H1 (cell line): Measurements from ENCODE around the gene APBA2. TPM values are rescaled to one million over a fixed set of nuclear protein-coding genes. Genes with fewer than 3 reads are reported as not detected.
"Not testable (repeated sequence)": the region's sequence is repeated elsewhere in the genome, so short reads cannot be mapped to it uniquely, and the experiment has no call there.

Experiments used
- CTCF ChIA-PET: fragments of 300-600 bp; sonication (Branson Sonifier 250); formaldehyde crosslinking; loops from one replicate; lab custom pipeline; 2021; ENCODE audit not compliant: partially characterized antibody; lab: Charles Lee
- POLR2A ChIA-PET: fragments of 300-600 bp; sonication (Branson Sonifier 250); formaldehyde crosslinking; loops from one replicate; lab custom pipeline; 2021; ENCODE audit warnings: inconsistent platforms; ENCODE audit not compliant: partially characterized antibody; lab: Charles Lee
- DNase-seq, 2 experiments: peaks; one replicate each; pipeline versions ENCODE4 v3.0.0 to v3.0.0-alpha.2; 2010 to 2022; ENCODE audit warnings: low spot score in 2 of 2, low read depth in 1 of 2, mixed read lengths in 1 of 2
- FAIRE-seq: peaks from 2 replicates; lab custom pipeline; 2011; peaks lifted over from hg19 to GRCh38; lab: Jason Lieb, UNC
- H2AFZ ChIP-seq: 2 replicates; pipeline ENCODE4 v1.8.1; 2012; ENCODE audit warnings: low read length, inconsistent platforms
- H2AK5ac ChIP-seq: 2 replicates; pipeline ENCODE4 v1.6.1; 2013; ENCODE audit warnings: low read depth, low read length
- H2BK120ac ChIP-seq: replicated peaks from 2 replicates; pipeline ENCODE3; 2013; ENCODE audit warnings: low read depth, low read length, inconsistent platforms
- H2BK12ac ChIP-seq: 2 replicates; pipeline ENCODE4 v1.6.1; 2013; ENCODE audit warnings: low read depth, low read length
- H2BK15ac ChIP-seq: 2 replicates; pipeline ENCODE4 v1.6.1; 2013; ENCODE audit warnings: low read length
- H2BK20ac ChIP-seq: 2 replicates; pipeline ENCODE4 v1.6.1; 2013; ENCODE audit warnings: low read length
- H2BK5ac ChIP-seq: 2 replicates; pipeline ENCODE4 v1.6.1; 2013; ENCODE audit warnings: low read depth, low read length
- H3K14ac ChIP-seq: 2 replicates; pipeline ENCODE4 v1.6.1; 2013; ENCODE audit warnings: inconsistent platforms; ENCODE audit not compliant: insufficient read length
- H3K18ac ChIP-seq: 2 replicates; pipeline ENCODE4 v1.6.1; 2013; ENCODE audit warnings: low read length; ENCODE audit errors: extremely low read depth
- H3K23ac ChIP-seq: 2 replicates; pipeline ENCODE4 v1.6.1; 2013; ENCODE audit warnings: inconsistent platforms; ENCODE audit not compliant: insufficient read length
- H3K23me2 ChIP-seq: 2 replicates; pipeline ENCODE4 v1.6.1; 2013; ENCODE audit warnings: low read depth, low read length
- H3K27ac ChIP-seq: 2 replicates; pipeline ENCODE4 v1.6.1; 2011; ENCODE audit warnings: low read depth, low read length, inconsistent platforms
- H3K27me3 ChIP-seq, 4 experiments: replicated peaks in 1 of 4; 1 replicate in 1 of 4; 2 replicates in 3 of 4; pipeline versions ENCODE4 v1.6.1 to v1.8.1; 2011 to 2013; ENCODE audit warnings: low read length in 3 of 4, mild to moderate bottlenecking in 3 of 4, inconsistent platforms in 2 of 4, mixed read lengths in 2 of 4, moderate library complexity in 1 of 4; ENCODE audit not compliant: control insufficient read depth in 3 of 4, insufficient read depth in 3 of 4; ENCODE audit errors: extremely low read depth in 1 of 4
- H3K36me3 ChIP-seq, 4 experiments: 2 replicates each; pipeline versions ENCODE4 v1.6.1 to v1.8.1; 2011 to 2013; ENCODE audit warnings: mild to moderate bottlenecking in 4 of 4, low read length in 3 of 4, moderate library complexity in 2 of 4, control low read depth in 1 of 4, inconsistent platforms in 1 of 4; ENCODE audit not compliant: insufficient read depth in 4 of 4, control insufficient read depth in 2 of 4
- H3K4ac ChIP-seq: replicated peaks from 2 replicates; pipeline ENCODE3; 2013; ENCODE audit warnings: low read length, low read depth, mixed read lengths, inconsistent platforms; ENCODE audit not compliant: insufficient read length
- H3K4me1 ChIP-seq, 4 experiments: replicated peaks in 1 of 4; 1 replicate in 1 of 4; 2 replicates in 3 of 4; pipeline versions ENCODE4 v1.6.1 to v1.8.1; 2011 to 2013; ENCODE audit warnings: low read length in 3 of 4, inconsistent platforms in 2 of 4, mixed read lengths in 1 of 4; ENCODE audit not compliant: insufficient read depth in 4 of 4, control insufficient read depth in 3 of 4
- H3K4me2 ChIP-seq, 2 experiments: 2 replicates each; pipeline versions ENCODE4 v1.6.1 to v1.8.1; 2011 to 2013; ENCODE audit warnings: low read depth in 2 of 2, low read length in 2 of 2, control low read depth in 1 of 2, inconsistent platforms in 1 of 2, mild to moderate bottlenecking in 1 of 2; ENCODE audit not compliant: insufficient read depth in 1 of 2
- H3K4me3 ChIP-seq, 4 experiments: fragments of 200-600, 300-600 bp in 1 of 4; sonication (generic), shearing (Covaris generic), sonication (Bioruptor Twin) in 1 of 4; 2 replicates each; pipeline versions ENCODE4 v1.5.1 to v1.8.1; 2011 to 2016; ENCODE audit warnings: low read length in 4 of 4, low read depth in 3 of 4, control low read depth in 2 of 4, inconsistent platforms in 2 of 4, mild to moderate bottlenecking in 2 of 4, mixed read lengths in 1 of 4, moderate library complexity in 1 of 4; ENCODE audit not compliant: insufficient read depth in 2 of 4; ENCODE audit errors: extremely low read depth in 1 of 4
- H3K56ac ChIP-seq: replicated peaks from 2 replicates; pipeline ENCODE3; 2013; ENCODE audit warnings: low read depth, mild to moderate bottlenecking, mixed read lengths, low read length, inconsistent platforms; ENCODE audit not compliant: insufficient read length
- H3K79me1 ChIP-seq: 2 replicates; pipeline ENCODE4 v1.6.1; 2013; ENCODE audit warnings: low read depth, low read length, control low read depth
- H3K79me2 ChIP-seq, 2 experiments: 2 replicates each; pipeline versions ENCODE4 v1.6.1 to v1.8.1; 2012 to 2013; ENCODE audit warnings: low read length in 2 of 2, mild to moderate bottlenecking in 2 of 2, inconsistent platforms in 1 of 2; ENCODE audit not compliant: insufficient read depth in 2 of 2, control insufficient read depth in 1 of 2
- H3K9ac ChIP-seq, 4 experiments: replicated peaks in 1 of 4; 1 replicate in 1 of 4; 2 replicates in 3 of 4; pipeline versions ENCODE4 v1.6.1 to v1.8.1; 2011 to 2013; ENCODE audit warnings: low read depth in 3 of 4, low read length in 3 of 4, control low read depth in 2 of 4, mild to moderate bottlenecking in 2 of 4, moderate library complexity in 2 of 4, inconsistent platforms in 1 of 4; ENCODE audit errors: extremely low read depth in 1 of 4
- H3K9me3 ChIP-seq, 2 experiments: 2 replicates each; pipeline versions ENCODE4 v1.6.1 to v1.8.1; 2012 to 2013; ENCODE audit warnings: mild to moderate bottlenecking in 2 of 2, moderate library complexity in 2 of 2, control low read depth in 1 of 2, inconsistent platforms in 1 of 2, low read depth in 1 of 2, low read length in 1 of 2, mixed read lengths in 1 of 2; ENCODE audit not compliant: insufficient read depth in 2 of 2
- H4K20me1 ChIP-seq, 2 experiments: replicated peaks in 1 of 2; 2 replicates each; pipeline versions ENCODE3 to v1.8.1; 2011 to 2013; ENCODE audit warnings: inconsistent platforms in 2 of 2, low read length in 2 of 2, mild to moderate bottlenecking in 1 of 2; ENCODE audit not compliant: insufficient read depth in 2 of 2, control insufficient read depth in 1 of 2
- H4K5ac ChIP-seq: 2 replicates; pipeline ENCODE4 v1.6.1; 2013; ENCODE audit warnings: low read length, low read depth, mixed read lengths, inconsistent platforms; ENCODE audit not compliant: insufficient read length
- H4K8ac ChIP-seq: 2 replicates; pipeline ENCODE4 v1.8.0; 2013; ENCODE audit warnings: mild to moderate bottlenecking, moderate library complexity, low read length, inconsistent platforms; ENCODE audit not compliant: insufficient read depth; ENCODE audit errors: extremely low read depth
- H4K91ac ChIP-seq: replicated peaks from 2 replicates; pipeline ENCODE3; 2013; ENCODE audit warnings: low read length, mixed read lengths, inconsistent platforms; ENCODE audit not compliant: insufficient read length
- WGBS, 2 experiments: shearing (Covaris generic) in 1 of 2; methylation state at CpG; one replicate each; pipeline versions ENCODE4 v1.1.6 to v1.1.7; 2013 to 2015; ENCODE audit warnings: low lambda C conversion rate in 2 of 2, mixed read lengths in 2 of 2, inconsistent platforms in 1 of 2, low coverage in 1 of 2, missing lambda C conversion rate in 1 of 2; ENCODE audit not compliant: insufficient replicate concordance in 2 of 2, insufficient coverage in 1 of 2, insufficient read length in 1 of 2; ENCODE audit errors: extremely low coverage in 1 of 2, missing lambda C conversion rate in 1 of 2; 5-methylcytosine and 5-hydroxymethylcytosine counted together
- polyA plus RNA-seq, 7 experiments: library from polyadenylated mRNA; depleted of rRNA in 3 of 7; stranded (reverse) in 5 of 7; unstranded in 2 of 7; fragments of >200 nt in 5 of 7; fragments of 200-250 nt in 2 of 7; gene quantifications; 1 replicate in 5 of 7; 2 replicates in 1 of 7; 4 replicates in 1 of 7; pipeline versions ENCODE4 v1.2.1 to v1.2.3, GENCODE V29; 2011 to 2013; ENCODE audit warnings: missing spikeins in 2 of 7, mixed read lengths in 2 of 7
- total RNA-seq: library from RNA; stranded (reverse); fragmentation: NEBNext Ultra II Directional; extraction: Animal tissue kit (Norgen Biotek cat#: 25700); gene quantifications from 2 replicates; pipeline ENCODE4 v1.2.1, GENCODE V29; 2021

APBA2 gene
- total and polyA plus RNA-seq, 2 of the 8 experiments (the other 6 are each of a cell fraction or from before 2014, with no cell fraction given): 15.5 to 19.0 TPM

DNA sequence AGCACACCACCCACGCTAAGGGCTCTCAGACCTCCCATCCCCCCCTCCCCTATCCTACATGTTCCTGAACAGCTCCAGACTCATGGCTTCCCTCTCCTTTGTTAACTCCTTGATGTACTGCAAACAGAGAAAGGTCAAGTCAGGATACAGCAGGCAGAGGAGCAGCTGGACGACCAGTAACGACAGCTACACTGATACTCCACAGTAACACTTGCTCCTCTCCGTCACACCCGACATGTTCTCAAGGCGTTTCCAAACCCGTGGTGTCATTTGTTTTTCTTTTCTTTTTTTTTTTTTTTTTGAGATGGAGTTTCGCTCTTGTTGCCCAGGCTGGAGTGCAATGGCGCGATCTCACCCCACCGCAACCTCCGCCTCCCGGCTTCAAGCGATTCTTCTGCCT lies 41.6 kb upstream of the APBA2 start:
- H2BK12ac ChIP-seq, H4K91ac ChIP-seq, H2BK20ac ChIP-seq, H2BK15ac ChIP-seq, H2AK5ac ChIP-seq, H2AFZ ChIP-seq, H3K27ac ChIP-seq, H3K14ac ChIP-seq, FAIRE-seq, H3K4ac ChIP-seq, H2BK120ac ChIP-seq, H2BK5ac ChIP-seq, H3K9ac ChIP-seq, H3K4me1 ChIP-seq, H3K9me3 ChIP-seq, H3K27me3 ChIP-seq, DNase-seq, H3K79me1 ChIP-seq, H3K4me2 ChIP-seq, H3K4me3 ChIP-seq, H3K36me3 ChIP-seq, H4K5ac ChIP-seq, H3K23ac ChIP-seq, H3K18ac ChIP-seq, H3K56ac ChIP-seq, H3K23me2 ChIP-seq, H4K8ac ChIP-seq, H4K20me1 ChIP-seq, H3K79me2 ChIP-seq, POLR2A ChIA-PET: not testable (repeated sequence)
- CTCF ChIA-PET: interaction anchor here (0.5 kb wide), 1 partner anchor 19 kb away, joined by 3 read pairs; no protein-coding TSS in a partner anchor
- 80% methylated on average over 2 of the region's 14 CpGs; no CpG with 5 or more reads in 1 of the 2 experiments for WGBS, 2 experiments

DNA sequence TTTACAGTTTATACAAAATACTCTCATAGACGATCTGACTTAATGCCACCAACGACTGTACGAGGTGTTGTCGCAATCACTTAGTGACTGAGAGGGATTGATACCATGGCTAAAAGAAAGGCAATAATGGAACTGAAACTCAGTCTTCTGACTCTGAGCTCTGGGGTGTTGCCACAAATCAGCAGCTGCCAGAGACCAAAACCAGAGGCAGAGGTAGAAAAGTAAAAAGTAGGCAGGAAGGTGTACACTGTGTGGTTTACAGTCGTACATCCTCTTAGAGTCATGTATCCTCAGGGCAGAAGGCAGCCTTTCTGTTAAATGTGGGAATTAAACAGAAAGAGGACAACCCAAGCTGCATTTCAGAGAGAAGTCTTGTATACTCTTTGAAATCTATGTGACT lies 38.5 kb upstream of the APBA2 start:
- H3K23me2 ChIP-seq, H3K56ac ChIP-seq, H3K79me1 ChIP-seq, H2AFZ ChIP-seq, H3K79me2 ChIP-seq, FAIRE-seq, H3K4me3 ChIP-seq, H3K23ac ChIP-seq, H3K27ac ChIP-seq, H4K91ac ChIP-seq, H3K18ac ChIP-seq, H4K20me1 ChIP-seq, H2BK5ac ChIP-seq, H3K9ac ChIP-seq, H2BK120ac ChIP-seq, H3K4ac ChIP-seq, H2BK12ac ChIP-seq, H4K5ac ChIP-seq, H3K14ac ChIP-seq, H3K4me2 ChIP-seq, H2BK20ac ChIP-seq, POLR2A ChIA-PET, H3K27me3 ChIP-seq, H4K8ac ChIP-seq, H3K4me1 ChIP-seq, H2BK15ac ChIP-seq, CTCF ChIA-PET, H2AK5ac ChIP-seq, H3K36me3 ChIP-seq: not testable (repeated sequence)
- 76% methylated on average over 5 of the region's 5 CpGs; no CpG with 5 or more reads in 1 of the 2 experiments for WGBS, 2 experiments
- peak in 1 of 2 experiments; percentile 19 for DNase-seq
- H3K9me3 ChIP-seq: peaks cover 0 to 11% of the 10 kb centered on the region in 2 experiments; a peak in 1 of 4 replicates
